HEK293T (cell line): ENCODE measurements around the gene ANKRD13D.

ENCODE experiments used
- CTCF ChIA-PET: fragments of 350-600 bp; formaldehyde crosslinking; extraction: SDS; loops from one replicate; lab custom pipeline; 2021; ENCODE audit warnings: antibody characterized with exemption, inconsistent platforms; lab: Yijun Ruan, JAX
- POLR2A ChIA-PET: fragments of 350-600 bp; formaldehyde crosslinking; extraction: SDS; loops from one replicate; lab custom pipeline; 2020; ENCODE audit warnings: antibody characterized with exemption, inconsistent platforms; lab: Yijun Ruan, JAX
- DNase-seq: peaks from one replicate; pipeline ENCODE4 v3.0.0; 2012; ENCODE audit warnings: mixed read lengths; ENCODE audit errors: extremely low spot score
- ARNT ChIP-seq: fragments of 450-650 bp; IDR thresholded peaks from 2 replicates; pipeline ENCODE4 v1.6.1; 2017; ENCODE audit warnings: mild to moderate bottlenecking
- BHLHE40 ChIP-seq: fragments of 450-650 bp; IDR thresholded peaks from 2 replicates; pipeline ENCODE4 v1.6.1; 2016; ENCODE audit warnings: mild to moderate bottlenecking, moderate library complexity, borderline replicate concordance
- CTBP1 ChIP-seq: fragments of 450-650 bp; IDR thresholded peaks from 2 replicates; pipeline ENCODE4 v1.6.1; 2016; ENCODE audit warnings: borderline replicate concordance
- ELF4 ChIP-seq: fragments of 450-650 bp; IDR thresholded peaks from 2 replicates; pipeline ENCODE4 v1.6.1; 2017; ENCODE audit warnings: antibody characterized with exemption
- FOXA1 ChIP-seq: fragments of 450-650 bp; IDR thresholded peaks from 2 replicates; pipeline ENCODE4 v1.6.1; 2016; ENCODE audit warnings: mild to moderate bottlenecking
- FOXK2 ChIP-seq: fragments of 450-650 bp; IDR thresholded peaks from 2 replicates; pipeline ENCODE4 v1.6.1; 2016; ENCODE audit warnings: mild to moderate bottlenecking
- FOXM1 ChIP-seq: fragments of 450-650 bp; IDR thresholded peaks from 2 replicates; pipeline ENCODE4 v1.6.1; 2017; ENCODE audit warnings: mild to moderate bottlenecking, borderline replicate concordance
- HDGF ChIP-seq: fragments of 450-650 bp; IDR thresholded peaks from 2 replicates; pipeline ENCODE4 v1.6.1; 2017; ENCODE audit warnings: antibody characterized with exemption, borderline replicate concordance
- L3MBTL2 ChIP-seq: fragments of 450-650 bp; conservative IDR thresholded peaks from 2 replicates; pipeline ENCODE4 v1.6.1; 2016; ENCODE audit warnings: mild to moderate bottlenecking
- LEF1 ChIP-seq: fragments of 450-650 bp; IDR thresholded peaks from 2 replicates; pipeline ENCODE4 v1.6.1; 2017; ENCODE audit warnings: mild to moderate bottlenecking, borderline replicate concordance
- NFRKB ChIP-seq: fragments of 450-650 bp; IDR thresholded peaks from 2 replicates; pipeline ENCODE4 v1.6.1; 2016; ENCODE audit warnings: mild to moderate bottlenecking, moderate library complexity
- PKNOX1 ChIP-seq: fragments of 450-650 bp; IDR thresholded peaks from 2 replicates; pipeline ENCODE4 v1.6.1; 2016
- SP1 ChIP-seq: fragments of 450-650 bp; IDR thresholded peaks from 2 replicates; pipeline ENCODE4 v1.6.1; 2017
- SUZ12 ChIP-seq: fragments of 450-650 bp; IDR thresholded peaks from 2 replicates; pipeline ENCODE4 v1.6.1; 2016; ENCODE audit warnings: mild to moderate bottlenecking
- TARDBP ChIP-seq: fragments of 450-650 bp; IDR thresholded peaks from 2 replicates; pipeline ENCODE4 v1.6.1; 2016
- ZNF384 ChIP-seq: fragments of 450-650 bp; IDR thresholded peaks from 2 replicates; pipeline ENCODE4 v1.6.1; 2016

The ANKRD13D gene

GRCh38 chr11:67310246-67311050 lies 21.3 kb downstream of the ANKRD13D start:
- TF ChIP-seq TARDBP (no peak), FOXA1 (no peak)
- DNase-seq, result no peak
- POLR2A ChIA-PET, result interaction anchor here (0.7 to 0.9 kb wide), 2 partner anchors 22 to 44 kb away, joined by 3 read pairs; partner anchors contain the start of gene GRK2
- CTCF ChIA-PET, result interaction anchor here (0.5 kb wide), 1 partner anchor 33 kb away, joined by 3 read pairs; no protein-coding TSS in a partner anchor

DNA sequence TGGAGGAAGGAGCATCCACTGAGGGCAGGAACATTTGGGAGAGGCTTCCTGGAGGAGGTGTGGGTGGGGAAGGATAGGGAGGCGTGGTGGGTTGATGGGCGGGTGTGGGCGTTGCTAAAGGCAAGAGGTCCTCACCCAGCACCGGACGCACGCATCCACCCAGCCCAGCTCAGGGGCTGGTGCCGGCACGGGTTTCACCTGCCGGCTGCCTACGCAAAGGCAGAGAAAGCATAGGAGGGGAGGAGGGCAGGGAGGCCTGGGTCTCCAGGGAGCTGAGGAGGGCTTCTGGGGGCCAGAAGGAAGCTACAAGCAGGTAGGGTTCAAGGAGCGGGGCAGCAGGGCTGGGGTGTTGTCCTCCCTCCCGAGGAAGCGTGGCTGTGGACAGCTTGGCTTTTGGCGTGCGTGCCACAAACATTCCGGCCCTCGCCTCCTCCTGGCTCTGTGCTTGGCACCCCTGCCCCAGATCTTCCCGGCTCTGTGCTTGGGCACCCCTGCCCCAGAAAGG lies 22.0 kb downstream of the ANKRD13D start:
- TF ChIP-seq ELF4 (no peak), ARNT (no peak), PKNOX1 (no peak), BHLHE40 (no peak), SP1 (no peak), L3MBTL2 (no peak), FOXM1 (no peak), SUZ12 (no peak), LEF1 (no peak), TARDBP (no peak), ZNF384 (no peak), HDGF (no peak), FOXA1 (no peak), FOXK2 (no peak), CTBP1 (no peak), NFRKB (no peak)
- no peak for DNase-seq
- CTCF ChIA-PET, result no interaction called here
- POLR2A ChIA-PET, result interaction anchor here (0.9 kb wide), 1 partner anchor 45 kb away, joined by 3 read pairs; the partner anchor contains the start of gene GRK2

- POLR2A ChIA-PET, result interaction anchor here (0.9 kb wide), 1 partner anchor 45 kb away, joined by 3 read pairs; the partner anchor contains the start of gene GRK2
- TF ChIP-seq ELF4 (no peak), BHLHE40 (no peak), FOXK2 (no peak), TARDBP (no peak), LEF1 (no peak), L3MBTL2 (no peak), FOXA1 (no peak), ZNF384 (no peak), NFRKB (no peak), HDGF (no peak), SP1 (no peak), PKNOX1 (no peak), SUZ12 (no peak)
- CTCF ChIA-PET, result no interaction called here
- DNase-seq, result no peak
These were observed 22.5 kb downstream of the ANKRD13D start for GRCh38 chr11:67311556-67312082.

DNA sequence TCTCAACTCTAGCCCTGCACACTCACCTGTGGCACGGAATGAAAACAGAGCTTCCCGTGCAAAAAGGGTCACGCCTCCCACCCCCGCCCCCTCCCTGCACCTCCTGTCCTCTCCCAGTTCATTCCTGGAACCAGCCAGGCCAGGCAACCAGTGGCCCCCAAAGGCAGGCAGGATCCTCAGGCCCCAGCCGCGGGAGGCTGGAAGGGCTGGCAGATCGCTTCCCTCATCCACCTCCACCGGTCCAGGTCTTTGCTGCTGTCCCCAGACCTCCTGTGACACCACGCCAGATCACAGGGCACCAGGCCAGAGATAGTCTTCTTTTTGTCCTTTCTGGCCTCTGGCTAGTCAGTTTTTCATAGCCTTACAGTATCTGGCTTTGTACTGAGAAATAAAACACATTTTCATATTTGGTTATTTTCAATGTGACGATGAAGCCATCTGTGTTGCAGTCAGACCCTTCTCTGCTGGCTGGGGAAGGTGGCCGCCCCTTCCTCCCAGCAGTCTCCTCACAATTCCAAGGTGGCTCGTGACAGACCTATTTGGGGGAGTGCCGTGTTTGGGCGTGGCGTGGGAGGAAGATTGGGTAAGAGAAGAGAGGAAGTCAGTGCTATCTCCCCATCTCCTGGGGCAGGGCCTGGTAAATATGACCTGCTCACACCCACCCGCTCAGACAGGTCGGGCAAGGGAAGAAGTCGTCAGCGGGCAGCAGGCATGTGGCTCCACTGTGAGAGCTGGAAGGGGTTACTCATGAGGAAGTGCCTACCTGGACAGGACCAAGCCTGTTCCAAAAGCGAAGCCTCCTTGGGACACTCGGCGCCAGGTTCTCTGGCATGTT lies 23.3 kb downstream of the ANKRD13D start:
- CTCF ChIA-PET, result interaction anchor here (0.9 kb wide), 1 partner anchor 51 kb away, joined by 3 read pairs; no protein-coding TSS in a partner anchor
- DNase-seq, result peak; percentile 2
- POLR2A ChIA-PET, result no interaction called here
- TF ChIP-seq FOXM1, result no peak
- no peak for TF ChIP-seq ARNT
- no peak for TF ChIP-seq TARDBP
- TF ChIP-seq L3MBTL2, result no peak
- TF ChIP-seq HDGF, result no peak
- TF ChIP-seq FOXK2, result no peak
- TF ChIP-seq ELF4, result no peak
- TF ChIP-seq SP1, result no peak
- TF ChIP-seq FOXA1, result no peak
- TF ChIP-seq CTBP1, result no peak
- TF ChIP-seq NFRKB, result no peak
- TF ChIP-seq PKNOX1, result no peak
- TF ChIP-seq SUZ12, result no peak
- TF ChIP-seq ZNF384, result no peak

- TF ChIP-seq HDGF, result no peak
- DNase-seq, result no peak
- ChIA-PET CTCF (interaction anchor here (0.9 kb wide), 1 partner anchor 52 kb away, joined by 3 read pairs; no protein-coding TSS in a partner anchor), POLR2A (interaction anchor here (0.9 kb wide), 1 partner anchor 10 kb away, joined by 3 read pairs; the partner anchor contains the start of gene SSH3)
These were observed 24.2 kb downstream of the ANKRD13D start for GRCh38 chr11:67313125-67313890.
